Activated B cell treated with CpG ODN at 0.5 μM for 24 hours (primary cell): ENCODE results near the gene KCNAB3. TPM values are rescaled to one million over a fixed set of nuclear protein-coding genes. Genes with fewer than 3 reads are reported as not detected.

Experiments
- ATAC-seq: fragments of 200-7000 bp; cut with Tn5 transposase; one replicate; pipeline ENCODE4 v1.10.0; 2021; ENCODE audit warnings: low read depth, mild to moderate bottlenecking, moderate library complexity
- CTCF ChIA-PET: fragments of 350-600 bp; sonication (Branson Sonifier 250); formaldehyde crosslinking; loops from one replicate; lab custom pipeline; 2021; ENCODE audit warnings: antibody characterized with exemption; lab: Charles Lee
- POLR2A ChIA-PET: fragments of 350-600 bp; sonication (Branson Sonifier 250); formaldehyde crosslinking; loops from one replicate; lab custom pipeline; 2021; ENCODE audit warnings: antibody characterized with exemption; lab: Charles Lee
- DNase-seq: peaks from one replicate; pipeline ENCODE4 v3.0.0; 2022
- H3K27ac Mint-ChIP-seq: one replicate; pipeline ENCODE4 v1.8.0; 2020; ENCODE audit warnings: mixed read lengths
- H3K27me3 Mint-ChIP-seq: one replicate; pipeline ENCODE4 v1.8.0; 2021; ENCODE audit warnings: mixed read lengths
- H3K36me3 Mint-ChIP-seq: one replicate; pipeline ENCODE4 v1.8.0; 2021; ENCODE audit warnings: low read depth, mixed read lengths
- H3K4me1 Mint-ChIP-seq: one replicate; pipeline ENCODE4 v1.8.0; 2021; ENCODE audit warnings: mixed read lengths
- H3K4me3 Mint-ChIP-seq: one replicate; pipeline ENCODE4 v1.8.0; 2020; ENCODE audit warnings: mild to moderate bottlenecking, mixed read lengths
- H3K9me3 Mint-ChIP-seq: one replicate; pipeline ENCODE4 v1.8.0; 2020; ENCODE audit warnings: mixed read lengths
- CTCF ChIP-seq: fragments of 200-600 bp; IDR thresholded peaks from one replicate; pipeline ENCODE4 v1.8.0; 2022; ENCODE audit warnings: antibody characterized with exemption, mild to moderate bottlenecking
- intact Hi-C: fragments of 100-400 bp; cut with micrococcal nuclease; formaldehyde crosslinking; loops from one replicate; pipeline ENCODE4 v1.15.1; 2024
- total RNA-seq: library from RNA; stranded (reverse); gene quantifications from 2 replicates; pipeline ENCODE4 v1.2.3, GENCODE V29; 2022

KCNAB3 gene
- total RNA-seq, 1 donor from 2014 or later: 12.9 TPM

- ChIA-PET POLR2A (interaction anchor here (0.7 kb wide), 1 partner anchor 382 kb away, joined by 3 read pairs; no protein-coding TSS in a partner anchor), CTCF (interaction anchor here (0.9 kb wide), 1 partner anchor 46 kb away, joined by 3 read pairs; no protein-coding TSS in a partner anchor)
- no peaks in the 10 kb centered on the region for H3K9me3 Mint-ChIP-seq
- peaks cover 78% of the 10 kb centered on the region for H3K36me3 Mint-ChIP-seq
- intact Hi-C loops: no loop called here
- no peak for ATAC-seq
- no peak overlapping the region for H3K4me3 Mint-ChIP-seq
- no peaks in the 10 kb centered on the region for H3K4me1 Mint-ChIP-seq
- H3K27me3 Mint-ChIP-seq: no peaks in the 10 kb centered on the region
- DNase-seq: no peak
- H3K27ac Mint-ChIP-seq: no peak overlapping the region
- TF ChIP-seq CTCF: no peak
Observed at GRCh38 chr17:7943291-7943690, 13.6 kb upstream of the KCNAB3 start.

DNA sequence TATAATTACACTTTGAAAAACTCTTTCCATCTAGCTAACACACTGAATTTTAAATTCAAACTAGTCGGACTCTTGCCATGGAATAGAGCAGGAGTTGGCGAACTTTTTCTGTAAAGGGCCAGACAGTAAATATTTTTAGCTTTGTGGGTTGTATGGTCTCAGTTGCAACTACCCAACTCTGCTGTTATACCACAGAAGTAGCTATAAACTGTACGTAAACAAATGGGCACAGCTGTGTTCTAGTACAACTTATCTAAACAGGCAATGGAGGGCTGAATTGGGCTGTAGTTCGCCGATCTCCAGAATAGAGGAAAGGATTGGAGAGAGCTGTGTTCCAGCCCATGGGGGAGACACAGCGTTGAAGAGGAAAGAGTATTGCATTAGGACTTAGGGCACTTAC is 11.1 kb upstream of the KCNAB3 start:
- DNase-seq (no peak), ATAC-seq (no peak)
- H3K4me1 Mint-ChIP-seq: no peaks in the 10 kb centered on the region
- H3K4me3 Mint-ChIP-seq: no peak overlapping the region
- intact Hi-C loops: no loop called here
- CTCF ChIA-PET: interaction anchor here (1.6 to 1.7 kb wide), 2 partner anchors 28 to 49 kb away, joined by 4 read pairs; no protein-coding TSS in a partner anchor
- no peak overlapping the region for H3K27ac Mint-ChIP-seq
- H3K36me3 Mint-ChIP-seq: peaks cover 76% of the 10 kb centered on the region
- H3K9me3 Mint-ChIP-seq: no peaks in the 10 kb centered on the region
- no peak for TF ChIP-seq CTCF
- POLR2A ChIA-PET: no interaction called here
- no peaks in the 10 kb centered on the region for H3K27me3 Mint-ChIP-seq

DNA sequence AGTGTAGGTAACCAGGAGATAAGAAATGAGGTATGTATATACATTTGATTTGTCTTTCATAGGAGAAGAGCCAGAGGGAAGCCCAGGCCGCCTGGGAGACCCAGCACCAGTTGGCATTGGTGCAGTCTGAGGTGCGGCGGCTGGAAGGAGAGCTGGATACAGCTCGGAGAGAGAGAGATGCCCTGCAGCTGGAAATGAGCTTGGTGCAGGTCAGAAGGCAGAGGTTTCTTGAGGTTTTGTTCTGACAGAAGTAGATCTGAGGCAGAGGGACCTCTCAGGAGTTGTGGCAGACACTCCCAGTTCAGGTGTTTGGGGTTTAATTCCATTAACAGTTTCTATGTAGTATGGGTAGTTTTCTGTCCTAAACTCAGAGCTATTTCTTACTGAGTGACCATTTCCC is 10.4 kb upstream of the KCNAB3 start:
- H3K4me1 Mint-ChIP-seq: peaks cover 3% of the 10 kb centered on the region
- intact Hi-C loops: no loop called here
- H3K27ac Mint-ChIP-seq: no peak overlapping the region
- no peak for TF ChIP-seq CTCF
- no peaks in the 10 kb centered on the region for H3K27me3 Mint-ChIP-seq
- DNase-seq (no peak), ATAC-seq (no peak)
- H3K9me3 Mint-ChIP-seq: no peaks in the 10 kb centered on the region
- no peak overlapping the region for H3K4me3 Mint-ChIP-seq
- peaks cover 73% of the 10 kb centered on the region for H3K36me3 Mint-ChIP-seq
- POLR2A ChIA-PET: no interaction called here
- CTCF ChIA-PET: interaction anchor here (1.6 to 1.7 kb wide), 2 partner anchors 27 to 50 kb away, joined by 4 read pairs; no protein-coding TSS in a partner anchor

- ATAC-seq: no peak
- TF ChIP-seq CTCF: no peak
- Mint-ChIP-seq H3K36me3 (peaks cover 49% of the 10 kb centered on the region), H3K27me3 (no peaks in the 10 kb centered on the region), H3K4me3 (no peak overlapping the region), H3K4me1 (peaks cover 35% of the 10 kb centered on the region), H3K9me3 (no peaks in the 10 kb centered on the region), H3K27ac (no peak overlapping the region)
- POLR2A ChIA-PET: interaction anchor here (0.6 kb wide), 1 partner anchor 20 kb away, joined by 3 read pairs; the partner anchor contains the start of gene RNF227
- DNase-seq: no peak
- intact Hi-C loops: no loop called here
- CTCF ChIA-PET: no interaction called here
Observed at GRCh38 chr17:7935859-7936258, 6.2 kb upstream of the KCNAB3 start.

- Mint-ChIP-seq H3K27ac (peak overlapping the region; percentile 92), H3K4me1 (peaks cover 48% of the 10 kb centered on the region), H3K36me3 (peaks cover 42% of the 10 kb centered on the region), H3K4me3 (peak overlapping the region; percentile 97), H3K27me3 (no peaks in the 10 kb centered on the region), H3K9me3 (no peaks in the 10 kb centered on the region)
- TF ChIP-seq CTCF: no peak
- intact Hi-C loops: loop anchor here (1.0 to 5.0 kb wide), 10 partner anchors 11 to 450 kb away; partner anchors contain the start of genes NAA38, RANGRF, RPL26 and SAT2
- DNase-seq (peak; percentile 23), ATAC-seq (no peak)
- ChIA-PET CTCF (interaction anchor here (0.8 to 3.8 kb wide), 9 partner anchors 11 to 246 kb away, joined by 3 to 29 read pairs (median 5); partner anchors contain the start of genes RNF227 and TP53), POLR2A (interaction anchor here (0.6 to 3.9 kb wide), 15 partner anchors 10 to 507 kb away, joined by 3 to 58 read pairs (median 6); partner anchors contain the start of genes CTC1, CYB5D1, NAA38 and RNF227)
Observed at GRCh38 chr17:7932949-7933348, 3.3 kb upstream of the KCNAB3 start.
